Epidermal melanocyte (primary cell): Measurements from ENCODE around the gene RAVER1.
"Not testable (repeated sequence)": the region's sequence is repeated elsewhere in the genome, so short reads cannot be mapped to it uniquely, and the experiment has no call there.

Experiments used
- DNase-seq: peaks from one replicate; pipeline ENCODE4 v3.0.0; 2011; ENCODE audit warnings: low spot score; ENCODE audit not compliant: insufficient read length

The RAVER1 gene

GRCh38 chr19:10332965-10333757, at the start of gene RAVER1:
Gene RAVER1 (minus strand): TSS chr19:10333529. CDS start chr19:10333507, 22 bp downstream.
- peak; percentile 94 for DNase-seq

GRCh38 chr19:10383223-10383499, 49.8 kb upstream of the RAVER1 start:
- not testable (repeated sequence) for DNase-seq

- peak; percentile 100 for DNase-seq
Observed at GRCh38 chr19:10380313-10381102, 47.2 kb upstream of the RAVER1 start, which contains the start of gene TYK2. Gene TYK2 (minus strand): TSS chr19:10380572. CDS start chr19:10378406, 2,166 bp downstream.

GRCh38 chr19:10379880-10380312, 46.6 kb upstream of the RAVER1 start:
- no peak for DNase-seq

- DNase-seq = no peak
Observed at GRCh38 chr19:10378124-10378523, 44.8 kb upstream of the RAVER1 start.

GRCh38 chr19:10377140-10377640, 43.9 kb upstream of the RAVER1 start:
- not testable (repeated sequence) for DNase-seq

GRCh38 chr19:10374931-10375330, 41.6 kb upstream of the RAVER1 start:
- DNase-seq = no peak

- DNase-seq = no peak
Observed at GRCh38 chr19:10372690-10373089, 39.4 kb upstream of the RAVER1 start.

GRCh38 chr19:10368101-10368803, 34.9 kb upstream of the RAVER1 start:
- DNase-seq = no peak

GRCh38 chr19:10366950-10367512, 33.7 kb upstream of the RAVER1 start:
- DNase-seq = not testable (repeated sequence)

- no peak for DNase-seq
Observed at GRCh38 chr19:10365518-10365917, 32.2 kb upstream of the RAVER1 start.

- no peak for DNase-seq
Observed at GRCh38 chr19:10364644-10365043, 31.3 kb upstream of the RAVER1 start.

GRCh38 chr19:10363789-10364281, 30.5 kb upstream of the RAVER1 start:
- no peak for DNase-seq

- DNase-seq = no peak
Observed at GRCh38 chr19:10362259-10362658, 28.9 kb upstream of the RAVER1 start.

GRCh38 chr19:10361569-10362011, 28.3 kb upstream of the RAVER1 start:
- no peak for DNase-seq

GRCh38 chr19:10356431-10356830, 23.1 kb upstream of the RAVER1 start:
- DNase-seq = no peak

GRCh38 chr19:10353793-10354391, 20.6 kb upstream of the RAVER1 start:
- DNase-seq = no peak

GRCh38 chr19:10352764-10353671, 19.7 kb upstream of the RAVER1 start:
- DNase-seq = no peak

GRCh38 chr19:10346509-10346908, 13.2 kb upstream of the RAVER1 start:
- DNase-seq = no peak

- no peak for DNase-seq
Observed at GRCh38 chr19:10344780-10345179, 11.5 kb upstream of the RAVER1 start.
